ENCODE measurements around the gene NACC2. TPM values are rescaled to one million over a fixed set of nuclear protein-coding genes. Genes with fewer than 3 reads are reported as not detected.

The NACC2 gene
- total and polyA plus RNA-seq, 2 donors (not counting 1 experiment from before 2014, with no cell fraction given): 12.3 to 18.2 TPM

GRCh38 chr9:136141682-136142413, 46.8 kb upstream of the NACC2 start:
- no peaks in the 10 kb centered on the region for H3K27me3 ChIP-seq (ENCODE audit: control insufficient read depth, insufficient read depth, low read length)
- no peaks in the 10 kb centered on the region for H3K36me3 ChIP-seq (ENCODE audit: control insufficient read depth, insufficient read depth, low read length)
- no peak overlapping the region for H3K27ac ChIP-seq (ENCODE audit: insufficient read depth, low read length)
- no peaks in the 10 kb centered on the region for H3K79me2 ChIP-seq (ENCODE audit: control insufficient read depth, insufficient read depth, low read length)
- H3K4me2 ChIP-seq (ENCODE audit: extremely low read depth, insufficient read depth, low read length): no peak overlapping the region
- DNase-seq (ENCODE audit: low read depth in 2 of 2): no peak
- no peaks in the 10 kb centered on the region for H3K4me1 ChIP-seq (ENCODE audit: control insufficient read depth, extremely low read depth, insufficient read depth, low read length)
- no peak overlapping the region for H3K4me3 ChIP-seq (replicated peaks in 1 of 4; ENCODE audit: control extremely low read depth in 1 of 4, insufficient read depth in 1 of 4, low read depth in 3 of 4, low read length in 4 of 4)
- no peaks in the 10 kb centered on the region for H4K20me1 ChIP-seq (ENCODE audit: control insufficient read depth, extremely low read depth, insufficient read depth, low read length)
- TF ChIP-seq EZH2 (IDR thresholded peaks at IDR 0.05; ENCODE audit: low read length, missing control alignments) (no peak), CTCF (conservative IDR thresholded peaks at IDR 0.05 in 1 of 2, IDR thresholded peaks at IDR 0.05 in 1 of 2; ENCODE audit: low read depth in 1 of 2, low read length in 2 of 2) (no peak)
- H3K9me3 ChIP-seq (ENCODE audit: control insufficient read depth, insufficient read depth, low read depth, low read length): no peaks in the 10 kb centered on the region
- no peak overlapping the region for H2AFZ ChIP-seq (ENCODE audit: low read length)
- H3K9ac ChIP-seq (ENCODE audit: insufficient read depth, low read length): no peak overlapping the region

DNA sequence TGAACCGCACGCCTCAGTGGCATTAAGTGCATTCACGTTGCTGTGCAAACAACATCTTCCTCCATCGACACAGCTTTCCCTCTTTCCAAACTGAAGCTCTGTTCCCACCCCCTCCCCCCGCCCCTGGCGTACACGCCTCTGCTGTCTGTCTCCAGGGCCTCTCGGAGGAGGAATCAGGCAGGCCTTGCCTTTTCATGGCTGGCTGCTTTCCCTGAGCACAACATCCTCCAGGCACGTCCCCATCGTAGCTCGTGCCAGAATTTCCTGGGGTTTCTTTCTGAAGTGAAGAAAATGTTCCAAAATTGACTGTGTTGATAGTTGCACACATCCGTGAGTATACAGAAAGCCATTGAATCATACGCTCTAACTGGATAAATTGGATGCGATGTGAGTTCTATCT, 45.9 kb upstream of the NACC2 start:
- TF ChIP-seq CTCF (conservative IDR thresholded peaks at IDR 0.05 in 1 of 2, IDR thresholded peaks at IDR 0.05 in 1 of 2; ENCODE audit: low read depth in 1 of 2, low read length in 2 of 2) (no peak), EZH2 (IDR thresholded peaks at IDR 0.05; ENCODE audit: low read length, missing control alignments) (no peak)
- no peak overlapping the region for H3K9ac ChIP-seq (ENCODE audit: insufficient read depth, low read length)
- no peak overlapping the region for H3K27ac ChIP-seq (ENCODE audit: insufficient read depth, low read length)
- no peak overlapping the region for H2AFZ ChIP-seq (ENCODE audit: low read length)
- peak in 1 of 2 donors; percentile 29 for DNase-seq (ENCODE audit: low read depth in 2 of 2)
- H3K9me3 ChIP-seq (ENCODE audit: control insufficient read depth, insufficient read depth, low read depth, low read length): no peaks in the 10 kb centered on the region
- no peaks in the 10 kb centered on the region for H4K20me1 ChIP-seq (ENCODE audit: control insufficient read depth, extremely low read depth, insufficient read depth, low read length)
- no peak overlapping the region for H3K4me2 ChIP-seq (ENCODE audit: extremely low read depth, insufficient read depth, low read length)
- no peaks in the 10 kb centered on the region for H3K36me3 ChIP-seq (ENCODE audit: control insufficient read depth, insufficient read depth, low read length)
- no peaks in the 10 kb centered on the region for H3K27me3 ChIP-seq (ENCODE audit: control insufficient read depth, insufficient read depth, low read length)
- H3K4me3 ChIP-seq (replicated peaks in 1 of 4; ENCODE audit: control extremely low read depth in 1 of 4, insufficient read depth in 1 of 4, low read depth in 3 of 4, low read length in 4 of 4): no peak overlapping the region
- no peaks in the 10 kb centered on the region for H3K4me1 ChIP-seq (ENCODE audit: control insufficient read depth, extremely low read depth, insufficient read depth, low read length)
- H3K79me2 ChIP-seq (ENCODE audit: control insufficient read depth, insufficient read depth, low read length): no peaks in the 10 kb centered on the region

GRCh38 chr9:136140046-136140445, 45.0 kb upstream of the NACC2 start:
- Histone ChIP-seq H3K36me3 (ENCODE audit: control insufficient read depth, insufficient read depth, low read length) (no peaks in the 10 kb centered on the region), H3K4me3 (replicated peaks in 1 of 4; ENCODE audit: control extremely low read depth in 1 of 4, insufficient read depth in 1 of 4, low read depth in 3 of 4, low read length in 4 of 4) (no peak overlapping the region), H3K9ac (ENCODE audit: insufficient read depth, low read length) (no peak overlapping the region), H3K9me3 (ENCODE audit: control insufficient read depth, insufficient read depth, low read depth, low read length) (no peaks in the 10 kb centered on the region), H4K20me1 (ENCODE audit: control insufficient read depth, extremely low read depth, insufficient read depth, low read length) (no peaks in the 10 kb centered on the region), H3K4me1 (ENCODE audit: control insufficient read depth, extremely low read depth, insufficient read depth, low read length) (no peaks in the 10 kb centered on the region), H2AFZ (ENCODE audit: low read length) (no peak overlapping the region), H3K27ac (ENCODE audit: insufficient read depth, low read length) (no peak overlapping the region), H3K4me2 (ENCODE audit: extremely low read depth, insufficient read depth, low read length) (no peak overlapping the region), H3K79me2 (ENCODE audit: control insufficient read depth, insufficient read depth, low read length) (no peaks in the 10 kb centered on the region), H3K27me3 (ENCODE audit: control insufficient read depth, insufficient read depth, low read length) (peaks cover 8% of the 10 kb centered on the region)
- TF ChIP-seq CTCF (conservative IDR thresholded peaks at IDR 0.05 in 1 of 2, IDR thresholded peaks at IDR 0.05 in 1 of 2; ENCODE audit: low read depth in 1 of 2, low read length in 2 of 2) (no peak), EZH2 (IDR thresholded peaks at IDR 0.05; ENCODE audit: low read length, missing control alignments) (no peak)
- no peak for DNase-seq (ENCODE audit: low read depth in 2 of 2)

All from fibroblast of lung (primary cell).